HG02571 (cell line): ENCODE results near the gene SMAD3.
A peak's percentile ranks its signal among the peaks of the same experiment; 100 is the strongest.
"Not testable (repeated sequence)": the region's sequence is repeated elsewhere in the genome, so short reads cannot be mapped to it uniquely, and the experiment has no call there.

ENCODE experiments used
- ATAC-seq: cut with Tn5 transposase; IDR thresholded peaks from one replicate; pipeline ENCODE4 v1.9.1; 2021; ENCODE audit warnings: mild to moderate bottlenecking, moderate library complexity; ENCODE audit not compliant: unreplicated experiment

The SMAD3 gene

DNA sequence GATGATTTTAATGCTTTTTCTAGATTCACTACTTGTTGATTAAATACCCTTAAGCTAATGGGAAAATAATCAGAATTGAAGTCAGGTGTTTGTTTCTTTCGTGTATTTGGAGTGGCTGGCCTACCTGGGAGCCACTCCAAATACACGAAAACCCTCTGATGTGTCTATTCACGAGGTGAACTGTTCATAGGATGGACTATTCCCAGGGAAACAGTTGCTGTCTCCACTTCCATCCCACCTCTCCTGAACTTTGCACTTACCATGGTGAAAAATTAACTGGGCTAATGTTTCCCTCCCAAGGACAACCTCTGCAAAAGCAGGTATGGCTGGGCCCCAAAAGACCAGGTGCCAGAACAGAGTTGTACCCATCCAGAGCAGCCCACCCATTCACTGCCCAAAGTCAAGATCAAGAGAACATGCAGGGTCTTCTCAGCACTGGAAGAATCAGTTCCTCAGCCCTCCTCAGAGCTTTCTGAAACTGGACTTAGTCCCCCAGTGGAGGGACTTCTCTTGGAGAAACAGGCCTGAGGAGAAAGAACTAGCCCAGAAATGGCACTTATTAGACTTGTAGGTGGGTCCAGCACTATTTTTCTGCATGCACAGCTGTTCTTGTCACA lies 2.9 kb upstream of the SMAD3 start:
- no peak for ATAC-seq

DNA sequence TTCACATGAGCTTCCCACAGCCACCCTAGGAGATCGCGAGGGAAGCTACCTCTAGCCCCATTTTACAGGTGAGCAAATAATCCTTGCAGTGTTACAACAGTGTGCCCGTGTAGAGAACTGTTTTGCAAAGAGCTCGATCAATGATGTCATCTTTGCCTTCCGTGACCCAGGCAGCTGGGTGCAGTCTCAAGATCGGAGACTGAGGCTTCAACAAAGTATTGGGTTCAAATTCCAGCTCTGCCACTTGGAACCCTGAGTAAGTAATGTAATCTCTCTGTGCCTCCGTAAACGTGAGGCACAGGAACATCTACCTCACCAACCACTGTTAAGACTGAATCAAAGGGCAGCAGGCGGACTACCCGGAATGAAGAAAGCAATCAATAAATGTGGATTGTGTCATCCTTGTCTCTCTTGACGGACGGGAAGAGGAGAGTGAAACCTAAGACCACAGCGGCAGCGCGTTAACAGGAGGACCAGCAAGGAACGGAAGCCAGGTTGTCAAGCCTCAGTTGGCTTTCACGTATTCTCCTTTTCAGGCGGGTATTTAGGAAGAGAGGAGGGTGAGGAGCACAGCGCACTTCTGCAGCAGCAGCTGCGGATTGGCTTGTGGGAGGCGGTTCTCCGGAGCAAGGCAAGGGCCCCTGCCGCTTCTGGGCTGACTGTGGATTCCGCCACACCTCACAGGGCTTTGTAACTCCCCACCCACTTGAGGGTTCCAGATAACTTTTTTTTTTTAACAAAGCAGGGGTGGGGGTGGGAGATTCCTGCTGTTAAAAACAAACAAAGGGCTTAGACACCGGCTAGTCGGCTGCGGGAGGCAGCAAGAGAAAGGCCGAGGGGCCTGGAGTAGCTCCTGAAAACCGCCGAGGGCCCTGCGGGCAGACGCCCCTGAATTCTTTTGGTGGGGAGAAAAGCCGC lies 1.5 kb upstream of the SMAD3 start:
- ATAC-seq: no peak

DNA sequence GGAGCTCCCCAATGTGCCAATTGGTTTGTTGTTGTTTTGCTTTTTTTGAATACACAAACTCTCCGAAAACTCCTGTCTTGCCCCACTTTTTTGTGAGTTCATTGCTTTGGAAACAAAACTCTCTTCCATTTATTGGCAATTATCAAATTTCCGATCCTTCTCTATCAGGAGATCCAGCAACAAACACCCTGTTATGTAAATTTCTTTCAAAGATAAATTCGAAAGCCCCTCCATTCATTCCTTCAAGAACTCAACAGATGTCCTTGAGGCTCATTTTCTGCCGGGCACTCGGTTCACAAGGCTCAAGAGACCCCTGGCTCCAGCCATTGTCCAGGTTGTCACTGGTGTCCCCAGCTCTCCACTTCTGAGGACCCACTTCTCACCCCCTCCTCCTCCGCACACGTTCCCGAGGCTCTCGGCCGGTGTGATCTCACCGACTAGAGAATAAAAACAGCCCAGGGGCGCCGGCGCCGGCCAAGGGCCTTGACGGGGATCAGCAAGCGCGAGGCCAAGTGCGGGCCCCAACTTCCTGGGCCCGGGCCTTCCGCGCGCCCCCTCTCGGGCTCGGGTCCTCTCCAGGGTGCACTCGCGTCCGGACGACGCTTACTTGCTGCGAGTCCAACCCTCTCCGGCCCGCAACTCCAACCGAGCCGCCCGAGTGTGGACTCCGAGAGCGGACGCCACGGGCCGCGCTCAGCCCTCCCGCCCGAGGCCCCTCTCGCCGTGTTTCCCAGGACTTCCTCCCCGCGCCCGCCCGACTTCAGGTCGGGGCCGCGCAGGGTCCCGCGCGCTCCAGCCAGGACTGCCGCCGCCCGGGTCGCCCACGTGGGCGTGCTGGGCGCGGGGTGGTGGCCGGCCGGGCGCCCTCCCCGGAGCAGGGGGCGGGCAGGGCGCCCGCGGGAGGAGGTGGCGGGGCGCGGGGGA lies 533 bp upstream of the SMAD3 start:
- peak; percentile 41 for ATAC-seq

DNA sequence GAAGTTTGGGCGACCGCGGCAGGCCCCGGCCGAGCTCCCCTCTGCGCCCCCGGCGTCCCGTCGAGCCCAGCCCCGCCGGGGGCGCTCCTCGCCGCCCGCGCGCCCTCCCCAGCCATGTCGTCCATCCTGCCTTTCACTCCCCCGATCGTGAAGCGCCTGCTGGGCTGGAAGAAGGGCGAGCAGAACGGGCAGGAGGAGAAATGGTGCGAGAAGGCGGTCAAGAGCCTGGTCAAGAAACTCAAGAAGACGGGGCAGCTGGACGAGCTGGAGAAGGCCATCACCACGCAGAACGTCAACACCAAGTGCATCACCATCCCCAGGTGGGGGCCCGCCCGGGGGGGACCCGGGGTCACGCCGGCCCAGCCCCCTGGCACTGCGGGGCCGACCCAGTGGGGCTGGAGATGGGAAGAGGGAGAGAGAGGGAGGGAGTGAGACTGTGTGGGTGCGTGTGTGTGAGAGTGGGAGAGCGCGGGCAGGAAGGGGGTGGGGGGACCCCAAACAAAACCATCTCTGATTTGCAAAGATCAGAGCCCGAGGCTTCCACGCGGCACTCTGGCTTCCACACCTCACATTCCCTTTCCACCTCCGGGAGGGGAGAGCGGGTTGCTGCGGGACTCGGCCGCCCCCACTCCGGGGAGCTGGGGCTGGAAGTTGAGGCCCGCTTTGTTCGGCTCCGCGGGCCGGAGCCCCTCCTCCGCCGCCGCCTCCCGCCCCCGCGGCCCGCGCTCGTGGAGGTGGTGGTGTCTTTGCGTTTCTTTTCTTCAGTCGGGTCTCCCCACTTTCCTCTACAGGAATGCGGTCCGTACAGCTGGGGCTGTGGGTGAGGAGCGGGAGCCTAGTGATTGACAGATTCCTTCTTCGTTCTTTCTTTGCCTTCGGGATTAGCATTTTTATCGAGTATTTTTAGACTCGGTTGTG lies 898 bp downstream of the SMAD3 start:
- ATAC-seq: peak; percentile 7

DNA sequence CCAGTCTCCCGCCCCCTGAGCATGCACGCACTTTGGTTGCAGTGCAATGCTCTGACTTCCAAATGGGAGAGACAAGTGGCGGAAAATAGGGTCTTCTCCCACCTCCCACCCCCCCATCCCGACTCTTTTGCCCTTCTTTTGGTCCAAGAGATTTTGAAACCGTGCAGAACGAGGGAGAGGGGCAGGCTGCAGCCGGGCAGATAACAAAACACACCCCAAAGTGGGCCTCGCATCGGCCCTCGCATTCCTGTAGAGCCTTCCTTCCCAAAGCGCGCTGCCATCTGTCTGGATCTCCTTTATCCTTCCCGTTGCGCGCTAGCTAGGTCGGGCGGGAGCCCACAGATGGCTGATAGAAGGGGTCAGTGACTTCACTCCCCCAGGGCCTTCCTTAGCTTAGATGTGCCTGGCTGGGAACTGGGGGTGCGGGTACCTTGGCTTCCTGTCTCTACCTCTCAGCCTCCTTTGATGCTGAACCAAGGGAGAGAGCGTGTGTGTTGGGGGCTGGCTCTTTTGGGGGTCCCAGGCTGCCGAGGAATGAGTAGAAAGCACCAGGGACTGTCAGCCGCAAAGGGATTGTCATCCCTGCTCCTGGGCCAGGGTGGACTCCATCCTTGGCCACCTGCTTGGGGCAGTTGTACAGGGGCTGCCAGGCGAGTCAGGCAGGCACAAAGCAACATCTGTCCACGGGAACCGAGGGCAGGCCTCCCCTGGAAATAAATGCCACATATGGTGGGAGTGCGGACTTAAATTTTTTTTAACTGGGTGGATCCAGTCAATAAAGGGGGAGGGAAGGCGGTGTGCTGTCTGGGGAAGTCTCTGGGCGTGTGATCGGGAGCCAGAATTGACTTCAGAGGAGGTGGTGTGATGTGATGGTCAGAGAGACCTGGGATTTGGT lies 1.8 kb downstream of the SMAD3 start:
- ATAC-seq: no peak

DNA sequence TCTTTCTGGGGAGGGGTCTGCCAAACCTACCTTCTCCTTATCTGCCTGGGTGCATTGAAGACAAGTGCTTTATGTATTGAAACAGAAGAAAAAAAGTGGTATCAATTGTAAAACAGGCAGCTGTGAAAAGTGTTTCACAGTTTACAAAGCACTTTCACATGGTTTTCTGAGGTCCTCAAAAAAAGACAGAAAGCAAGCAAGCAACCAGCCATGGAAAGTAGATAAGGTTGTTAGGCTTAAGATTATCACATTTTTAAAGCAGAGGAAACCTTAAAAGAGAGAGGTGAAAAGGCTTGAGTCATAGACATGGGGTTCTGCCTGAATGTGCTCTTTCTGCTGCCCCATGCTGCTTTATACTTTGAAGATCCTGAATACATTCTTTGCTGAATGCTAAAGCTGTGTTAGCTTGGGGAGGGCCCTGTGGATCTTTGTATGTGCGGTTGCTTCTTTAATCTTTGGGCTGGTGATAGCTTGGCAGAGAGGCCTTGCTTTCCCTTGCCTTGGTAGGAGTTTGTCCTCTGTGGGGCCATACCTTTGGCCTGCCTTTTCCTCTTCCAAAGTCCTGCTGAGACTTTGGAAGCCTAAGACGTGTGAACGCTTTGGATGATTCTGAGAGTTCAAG lies 2.6 kb downstream of the SMAD3 start:
- ATAC-seq: no peak

DNA sequence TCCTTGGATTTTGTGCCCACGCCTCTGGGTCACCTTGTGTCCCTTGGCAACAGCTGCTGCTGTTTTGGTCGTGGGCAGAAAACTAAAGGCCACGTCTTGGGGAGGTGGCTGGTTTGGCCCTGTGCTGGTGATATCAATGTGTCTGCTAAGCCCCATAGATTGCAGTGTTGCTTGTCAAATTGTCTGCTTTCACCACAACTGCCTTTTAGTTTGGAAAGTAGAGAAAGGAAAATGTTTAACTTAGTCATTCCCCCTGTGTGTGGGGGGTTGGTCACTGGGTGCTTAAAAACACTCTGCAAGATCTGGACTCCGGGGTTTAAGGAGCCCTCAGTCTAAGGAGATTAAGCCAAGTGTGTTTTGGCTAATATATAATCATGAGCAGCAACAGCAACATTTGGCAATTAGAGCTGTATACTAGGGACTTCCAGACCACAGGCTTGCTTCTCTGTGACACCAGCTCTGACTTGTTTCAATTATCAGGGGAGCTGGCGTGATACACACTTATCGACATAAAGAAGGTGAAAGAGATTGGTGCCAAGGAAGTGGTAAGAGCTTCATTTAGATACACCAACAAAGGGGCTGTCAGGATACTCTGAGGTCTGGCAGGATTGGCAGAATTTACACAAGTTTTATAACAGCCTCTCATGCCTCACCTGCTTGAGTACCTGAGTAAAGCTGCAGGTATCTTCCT lies 3.5 kb downstream of the SMAD3 start:
- ATAC-seq: no peak

DNA sequence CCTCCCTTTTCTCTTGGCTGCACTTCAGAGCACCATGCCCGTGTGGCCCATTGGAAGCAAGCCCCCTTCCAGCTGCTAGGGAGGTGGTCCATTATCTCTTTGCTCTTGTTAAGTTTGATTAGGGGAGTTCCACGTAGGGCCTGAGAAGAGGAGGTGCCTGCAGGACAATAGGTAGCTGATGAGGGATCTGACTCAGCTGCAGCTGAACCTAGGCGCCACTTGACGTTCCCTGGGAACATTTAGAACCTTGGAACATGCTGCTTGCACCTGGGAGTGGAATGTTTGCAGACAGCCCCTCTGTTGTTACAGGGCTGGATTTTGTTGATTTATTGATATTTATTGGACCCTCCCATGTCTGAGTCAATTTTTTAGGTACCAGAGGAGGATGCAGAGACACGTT lies 4.7 kb downstream of the SMAD3 start:
- ATAC-seq: no peak

DNA sequence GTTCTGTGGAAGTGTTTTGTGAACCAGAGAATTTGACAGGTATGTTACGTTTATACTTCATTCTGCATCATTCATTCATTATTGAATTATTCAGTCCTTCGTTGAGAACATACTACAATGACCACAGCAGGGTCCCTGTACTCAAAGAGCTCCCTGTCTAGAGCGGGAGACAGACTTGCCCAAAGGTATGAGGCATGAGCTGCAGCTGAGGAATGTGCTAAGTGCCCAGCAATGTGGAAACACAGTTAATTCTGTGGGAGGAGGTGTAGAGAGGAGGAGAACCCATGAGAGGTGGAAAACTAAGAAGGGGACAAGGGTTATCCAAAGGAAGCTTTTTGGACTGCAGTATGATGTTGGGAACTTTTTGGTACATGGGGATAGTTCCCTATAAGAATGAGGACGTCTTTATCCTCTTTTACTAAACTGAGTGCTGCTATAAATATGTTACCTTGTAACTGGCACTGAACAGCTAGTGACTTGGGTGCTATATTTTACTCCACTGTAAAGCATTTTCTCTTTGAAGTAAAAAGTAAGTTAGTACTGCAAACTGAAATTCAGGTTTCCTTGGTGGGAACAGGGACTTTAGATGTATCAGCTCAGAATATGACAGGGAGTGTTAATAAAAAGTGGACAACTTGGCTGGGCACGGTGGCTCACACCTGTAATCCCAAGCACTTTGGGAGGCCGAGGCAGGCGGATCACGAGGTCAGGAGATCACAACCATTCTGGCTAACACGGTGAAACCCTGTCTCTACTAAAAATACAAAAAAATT lies 5.7 kb downstream of the SMAD3 start:
- no peak for ATAC-seq

DNA sequence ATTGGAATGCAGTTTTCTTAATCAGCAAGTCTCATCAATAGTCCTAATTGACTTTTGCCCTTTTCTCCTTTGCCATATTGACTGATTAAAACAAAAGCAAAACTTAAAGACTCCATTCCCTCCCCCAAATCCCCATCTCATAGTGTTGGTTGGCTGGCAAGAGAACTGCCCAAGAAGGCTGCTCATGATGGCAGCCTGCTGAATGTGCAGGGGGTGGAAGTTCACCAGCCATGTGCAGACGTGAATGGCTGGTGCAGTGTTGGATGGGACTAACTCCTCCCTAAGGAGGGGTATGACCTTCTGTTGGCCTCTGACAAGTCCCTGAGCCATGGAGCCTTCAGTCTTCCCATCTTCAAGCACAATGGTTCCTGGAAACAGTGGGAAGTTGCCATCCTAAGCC lies 7.0 kb downstream of the SMAD3 start:
- no peak for ATAC-seq

DNA sequence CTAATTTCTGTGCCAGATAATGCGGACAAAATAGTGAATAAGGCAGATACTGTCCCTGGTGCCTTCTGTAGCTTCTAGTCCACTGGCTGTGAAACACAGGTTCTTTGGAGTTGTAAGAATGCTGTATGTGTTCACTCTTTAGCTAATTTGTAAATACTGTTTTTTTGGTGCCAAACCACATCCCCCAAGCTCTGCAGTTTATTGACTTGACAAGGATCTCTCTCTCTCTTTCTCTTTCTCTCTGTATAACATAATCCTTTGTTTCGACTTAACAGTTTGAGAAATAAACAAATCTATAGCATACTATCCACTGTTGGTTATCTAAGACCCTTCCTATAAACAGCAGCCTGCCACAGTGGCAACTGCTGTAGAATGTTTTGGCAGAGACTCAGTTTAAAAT lies 7.6 kb downstream of the SMAD3 start:
- no peak for ATAC-seq

DNA sequence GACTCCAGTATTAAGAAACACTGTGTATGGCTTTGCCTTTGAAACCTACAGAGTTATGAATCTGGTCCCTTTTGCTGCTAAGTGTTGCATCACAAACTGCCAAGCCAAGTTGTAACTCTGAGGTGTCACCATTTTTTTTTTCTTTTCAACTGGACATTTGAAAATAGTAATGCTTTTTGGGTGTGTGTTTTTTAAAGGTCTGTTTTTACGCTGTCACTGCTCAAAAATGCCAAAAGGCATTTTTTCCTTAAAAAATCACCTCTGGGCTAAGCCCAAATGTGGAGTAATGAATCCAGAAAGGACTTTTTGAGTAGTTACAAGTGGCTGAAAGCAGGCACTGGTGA lies 9.5 kb downstream of the SMAD3 start:
- ATAC-seq: no peak

DNA sequence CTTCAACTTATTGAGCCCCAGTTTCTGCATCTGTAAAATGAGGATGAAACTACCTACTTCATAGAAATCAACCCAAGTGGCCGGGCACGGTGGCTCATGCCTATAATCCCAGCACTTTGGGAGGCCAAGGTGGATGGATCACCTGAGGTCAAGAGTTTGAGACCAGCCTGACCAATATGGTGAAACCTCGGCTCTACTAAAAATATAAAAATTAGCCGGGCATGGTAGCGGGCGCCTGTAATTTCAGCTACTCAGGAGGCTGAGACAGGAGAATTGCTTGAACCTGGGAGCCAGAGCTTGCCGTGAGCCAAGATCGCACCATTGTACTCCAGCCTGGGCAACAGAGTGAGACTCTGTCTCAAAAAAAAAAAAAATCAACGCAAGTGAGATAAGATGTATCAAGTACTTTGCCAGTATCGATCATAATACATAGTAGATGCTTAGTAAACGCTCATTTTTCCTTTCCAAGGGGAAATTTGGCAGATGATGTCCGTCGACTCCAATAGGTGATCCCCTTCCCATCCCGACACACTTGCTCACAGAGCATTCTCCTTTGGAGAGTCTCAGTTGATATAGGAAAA lies 10.2 kb downstream of the SMAD3 start:
- not testable (repeated sequence) for ATAC-seq

DNA sequence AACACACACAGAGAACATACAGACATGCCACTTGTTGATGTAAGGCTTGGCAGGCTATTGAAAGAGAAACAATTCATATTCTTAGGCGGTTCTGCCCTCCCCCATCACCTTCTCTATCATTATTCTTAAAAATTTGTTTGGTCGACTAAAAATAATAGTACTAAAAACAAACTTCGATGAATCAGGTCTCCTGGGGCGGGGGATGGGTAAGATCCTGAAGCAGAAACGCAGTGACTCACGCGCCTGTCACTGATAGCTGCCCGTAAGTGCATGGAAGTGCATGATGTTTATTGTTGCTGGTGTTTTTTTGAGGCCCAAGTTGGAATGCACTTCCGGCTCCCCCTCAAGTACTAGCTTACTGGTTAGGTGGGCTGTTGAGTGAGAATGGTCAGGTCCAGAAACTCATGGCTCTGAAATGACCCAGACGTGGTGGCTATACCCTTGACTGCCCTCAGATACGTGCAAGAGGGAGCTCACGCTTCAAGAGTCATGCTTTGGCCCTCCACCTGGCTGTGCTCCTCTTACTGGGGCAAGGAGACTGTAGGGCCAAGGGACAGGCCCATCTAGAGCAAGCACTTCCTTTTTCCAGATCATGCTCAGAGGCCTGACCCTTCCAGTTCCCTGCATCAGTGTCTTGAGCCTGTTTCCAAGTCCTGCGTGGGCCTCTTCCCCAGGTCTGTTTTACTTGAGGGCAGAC lies 10.9 kb downstream of the SMAD3 start:
- ATAC-seq: peak; percentile 45

DNA sequence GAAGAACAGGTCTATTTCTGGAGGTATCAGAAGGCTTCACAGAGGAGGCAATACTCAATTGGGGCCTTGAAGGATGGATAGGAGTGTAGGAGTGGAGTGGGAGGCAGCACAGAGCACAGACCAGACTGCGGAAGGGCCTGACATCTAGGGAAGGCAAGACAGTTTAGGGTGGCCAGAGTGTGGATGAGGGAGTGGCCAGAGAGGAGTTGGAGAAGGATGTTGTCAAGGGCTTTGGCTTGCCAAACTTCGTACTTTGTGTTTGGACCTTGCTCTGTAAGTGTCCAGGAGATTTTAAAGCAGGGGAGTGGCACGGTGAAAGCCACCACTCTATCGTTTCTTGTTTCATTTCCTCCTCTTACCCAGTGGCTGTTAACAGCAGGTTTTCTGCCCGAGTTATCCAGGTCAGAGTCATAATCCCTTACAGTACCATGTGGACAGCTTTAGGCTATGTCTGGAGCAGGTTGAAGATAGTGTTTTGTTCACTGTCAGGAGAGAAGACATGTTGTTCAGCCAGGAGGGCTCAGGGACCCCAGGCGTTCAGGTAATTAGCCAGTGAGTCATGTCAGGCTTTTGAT lies 12.3 kb downstream of the SMAD3 start:
- no peak for ATAC-seq

DNA sequence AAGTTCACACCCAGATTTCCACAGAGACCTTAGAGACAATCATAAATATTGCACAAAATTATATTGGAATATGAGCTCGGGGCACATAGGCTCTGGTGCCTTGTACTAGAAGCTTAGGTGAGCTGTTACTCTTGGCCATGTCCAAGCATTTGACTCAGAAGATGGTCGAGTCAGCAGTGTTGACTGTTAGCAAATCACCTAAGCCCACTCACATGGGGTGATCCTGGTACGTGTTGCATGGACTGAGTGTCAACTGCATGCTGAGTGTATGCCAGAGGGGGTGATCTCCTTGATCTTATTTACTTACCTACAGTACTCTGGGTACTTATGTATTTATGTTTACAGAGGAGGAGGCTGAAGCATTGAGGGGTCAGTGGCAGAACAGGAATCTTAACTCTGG lies 14.0 kb downstream of the SMAD3 start:
- no peak for ATAC-seq
